HG02852 (cell line): ENCODE results near the gene S100B.
"Not testable (repeated sequence)": the region's sequence is repeated elsewhere in the genome, so short reads cannot be mapped to it uniquely, and the experiment has no call there.

Experiments used
- ATAC-seq: cut with Tn5 transposase; IDR thresholded peaks from one replicate; pipeline ENCODE4 v1.9.1; 2021; ENCODE audit warnings: mild to moderate bottlenecking, moderate library complexity; ENCODE audit not compliant: unreplicated experiment

The S100B gene

DNA sequence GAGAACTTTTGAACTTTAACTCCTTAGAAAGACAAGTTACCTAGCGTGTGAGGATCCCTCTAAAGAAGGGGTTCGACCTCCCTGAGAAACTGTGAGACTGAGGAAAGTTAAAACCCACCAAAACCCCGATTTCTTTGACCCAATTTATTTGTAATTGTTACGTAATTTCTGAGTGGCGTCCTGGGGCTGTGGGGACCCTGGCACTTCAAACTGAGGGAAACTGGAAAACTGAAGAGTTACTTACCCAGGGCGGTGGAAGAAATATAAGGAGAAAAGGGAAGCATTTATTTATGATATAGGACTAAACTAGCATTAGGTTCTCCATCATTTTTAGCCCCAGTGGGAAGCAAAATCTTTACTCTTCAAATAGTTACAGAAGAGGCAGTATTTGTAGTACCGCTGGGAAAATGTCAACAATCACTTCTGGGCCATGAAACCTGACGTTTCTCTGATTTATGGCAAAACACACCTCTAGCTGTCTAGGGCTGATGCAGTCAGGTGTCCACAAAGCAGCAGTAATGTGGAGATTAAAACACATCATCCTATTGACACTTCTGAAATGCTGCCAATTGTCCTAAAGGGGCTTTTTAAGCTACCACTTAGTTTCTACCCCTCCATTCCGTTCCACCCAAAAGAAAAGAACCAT, 430 bp downstream of the S100B start:
- ATAC-seq, result no peak

DNA sequence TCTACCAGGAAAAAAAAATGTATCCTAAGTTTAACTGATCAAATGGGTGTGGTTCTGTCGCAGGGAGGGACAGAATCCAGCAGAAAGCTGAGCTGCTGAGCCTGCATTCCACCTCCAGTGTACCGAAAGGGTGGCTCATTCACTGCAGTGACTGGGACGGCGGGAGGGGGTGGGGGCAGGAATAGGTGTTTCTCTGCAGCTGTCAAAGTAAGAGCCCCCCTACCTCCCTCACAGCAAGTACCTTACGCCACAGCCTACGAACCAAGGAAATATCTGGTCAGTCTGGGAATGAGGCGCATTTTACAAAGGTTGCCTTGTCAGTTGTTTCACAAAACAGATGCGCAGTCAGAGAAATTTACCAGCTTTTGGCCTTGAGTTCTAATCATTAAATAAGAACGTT, 1.7 kb downstream of the S100B start:
- no peak for ATAC-seq

DNA sequence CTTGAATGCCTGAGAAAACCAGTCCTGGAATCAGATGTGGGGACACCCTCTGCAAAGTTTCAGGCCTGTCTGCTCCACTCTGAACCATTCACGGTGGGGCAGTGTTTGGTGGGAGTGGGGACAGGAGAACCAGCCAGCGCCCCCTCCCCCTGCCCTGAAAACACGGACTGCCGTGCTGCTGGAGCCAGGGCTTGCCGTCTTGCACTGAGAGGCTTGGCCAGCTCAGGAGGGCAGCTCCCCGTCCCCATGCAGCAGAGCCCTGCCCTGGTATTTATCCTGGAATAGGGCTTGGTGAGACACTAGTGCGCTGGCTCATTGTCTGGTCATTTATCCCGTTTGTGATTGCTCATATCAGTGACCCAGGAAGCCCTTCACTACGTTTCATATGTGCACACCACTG, 3.9 kb downstream of the S100B start:
- ATAC-seq, result no peak

DNA sequence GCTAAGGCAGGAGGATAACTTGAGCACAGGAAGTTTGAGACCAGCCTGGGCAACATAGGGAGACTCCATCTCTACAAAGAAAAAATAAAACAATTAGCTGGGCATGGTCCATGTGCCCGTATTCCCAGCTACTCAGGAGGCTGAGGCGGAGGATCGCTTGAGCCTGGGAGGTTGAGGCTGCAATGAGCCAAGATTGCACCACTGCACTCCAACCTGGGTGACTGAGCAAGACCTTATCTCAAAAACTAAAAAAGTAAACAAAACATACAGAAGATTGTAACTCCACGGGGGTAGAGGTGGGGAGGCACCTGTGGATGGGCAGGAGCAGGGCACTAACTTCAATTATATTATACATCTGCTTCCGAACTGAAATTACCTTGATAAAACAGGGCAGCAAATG, 4.6 kb downstream of the S100B start:
- no peak for ATAC-seq

DNA sequence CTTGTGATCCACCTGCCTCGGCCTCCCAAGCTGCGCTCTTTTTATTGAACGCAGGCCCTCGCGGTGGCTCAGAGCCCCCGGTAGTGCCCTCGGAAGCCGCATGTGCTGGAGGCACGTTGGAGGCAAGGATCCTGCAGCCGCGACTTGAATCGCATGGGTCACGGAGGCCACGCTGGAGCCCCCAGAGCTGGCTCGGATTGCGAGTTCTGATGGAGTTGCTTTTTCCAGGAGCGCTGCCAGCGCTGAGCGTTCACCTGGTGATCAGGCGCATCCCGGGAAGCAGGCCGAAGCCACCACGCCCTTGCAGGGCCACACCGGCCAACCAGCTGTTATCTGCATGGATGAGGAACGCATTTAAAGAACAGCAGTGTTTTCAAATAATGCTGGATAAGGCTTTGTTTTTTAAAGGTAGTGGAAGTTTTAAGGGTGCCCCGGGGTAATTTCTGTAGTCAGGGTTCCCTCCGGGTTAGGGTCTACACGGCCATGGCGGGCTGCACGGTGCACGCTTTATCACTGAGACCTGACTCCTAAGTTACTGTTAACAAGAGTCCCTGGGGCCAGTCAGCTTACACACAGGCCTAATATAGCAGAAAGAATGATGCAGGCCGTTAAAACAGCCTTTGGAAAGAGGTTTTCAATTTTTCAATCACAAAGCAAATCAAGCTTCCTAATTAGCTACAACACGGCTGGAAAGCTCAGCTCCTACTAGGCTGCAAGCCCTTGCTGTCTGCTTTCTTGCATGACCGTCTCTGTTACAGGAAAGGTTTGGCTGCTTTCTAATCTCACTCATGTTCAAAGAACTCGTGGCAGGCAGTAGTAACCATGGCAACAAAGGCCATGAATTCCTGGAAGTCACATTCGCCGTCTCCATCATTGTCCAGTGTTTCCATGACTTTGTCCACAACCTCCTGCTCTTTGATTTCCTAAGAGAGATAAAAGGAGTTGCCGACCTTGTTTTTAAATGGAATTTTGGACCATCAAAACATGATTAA, 6.0 kb downstream of the S100B start:
- ATAC-seq, result no peak

DNA sequence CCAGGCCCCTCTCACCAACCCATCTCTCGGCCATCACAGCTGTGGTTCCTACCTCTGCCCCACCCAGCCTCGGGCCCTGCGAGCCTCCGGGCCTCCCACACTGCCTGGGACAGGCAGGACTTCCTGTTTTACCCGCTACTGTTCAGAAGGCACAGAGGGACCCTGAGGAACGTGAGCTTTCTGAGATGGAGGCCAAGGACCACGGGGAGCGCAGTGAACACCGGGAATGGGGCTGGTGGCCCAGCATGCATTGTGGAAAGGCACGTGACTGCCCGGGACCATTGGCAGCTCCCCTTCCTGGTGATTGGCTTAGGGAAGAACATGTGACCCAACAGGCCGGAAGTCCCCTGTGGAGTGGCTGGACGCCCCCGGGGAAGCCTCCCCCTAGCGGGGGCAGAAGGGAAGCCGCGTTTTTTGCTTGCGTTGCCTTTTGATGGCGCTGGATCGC, 7.0 kb downstream of the S100B start:
- no peak for ATAC-seq

DNA sequence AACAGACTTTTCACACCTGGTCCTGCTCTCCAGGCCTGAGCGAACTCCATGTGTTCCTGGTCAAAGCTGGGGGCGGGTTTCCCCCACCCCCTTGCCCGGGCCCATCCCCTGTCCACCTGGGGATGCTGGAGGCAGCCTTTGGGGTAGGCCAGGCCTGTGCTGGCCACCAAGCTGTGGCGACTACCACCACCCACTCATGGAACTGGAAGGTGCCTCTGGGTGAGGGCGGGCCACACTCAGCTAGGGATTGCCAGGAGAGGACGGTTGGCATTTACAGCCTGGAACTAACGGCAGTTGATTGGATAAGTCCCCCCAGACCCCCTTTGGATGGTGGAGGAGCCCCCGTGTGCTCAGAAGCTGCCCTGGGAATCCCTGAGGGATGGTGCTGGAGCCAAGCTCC, 7.9 kb downstream of the S100B start:
- ATAC-seq, result no peak

DNA sequence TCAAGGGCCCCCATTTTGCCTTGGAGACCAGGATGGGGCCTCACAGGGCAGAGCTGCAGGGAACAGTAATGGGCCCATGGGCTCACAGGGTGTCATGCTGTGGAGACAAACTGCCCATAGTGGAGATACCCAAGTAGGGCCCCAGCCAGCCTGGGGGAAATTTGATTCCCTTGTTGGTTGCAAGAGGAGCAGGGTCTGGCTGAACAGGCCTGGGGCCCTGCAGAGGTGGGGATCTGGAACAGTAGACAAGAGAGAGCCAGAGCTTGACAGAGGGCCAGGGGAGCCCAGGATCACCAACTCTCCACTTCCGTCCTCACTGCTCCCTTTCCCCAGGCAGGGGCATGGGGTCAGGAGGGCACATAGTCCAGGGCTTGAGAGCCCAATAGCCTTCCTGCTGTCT, 8.7 kb downstream of the S100B start:
- no peak for ATAC-seq

DNA sequence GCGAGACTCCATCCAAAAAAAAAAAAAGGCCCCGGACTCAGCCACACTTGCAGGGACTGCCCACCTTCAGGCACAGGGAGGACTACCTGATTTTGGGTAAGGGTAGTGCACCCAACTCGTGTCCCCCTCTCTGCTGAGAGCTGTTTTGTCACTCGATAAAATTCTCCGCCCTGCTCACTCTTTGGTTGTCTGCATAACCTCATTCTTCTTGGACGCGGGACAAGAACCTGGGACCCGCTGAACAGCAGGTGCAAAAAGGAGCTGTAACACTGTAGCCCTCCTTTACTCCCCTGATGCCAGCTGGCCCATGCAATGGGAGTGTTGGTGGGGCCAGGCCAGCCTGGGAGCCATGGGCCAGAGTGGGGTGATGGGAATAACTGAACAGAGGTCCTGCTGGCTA, 10.6 kb downstream of the S100B start:
- ATAC-seq, result no peak

DNA sequence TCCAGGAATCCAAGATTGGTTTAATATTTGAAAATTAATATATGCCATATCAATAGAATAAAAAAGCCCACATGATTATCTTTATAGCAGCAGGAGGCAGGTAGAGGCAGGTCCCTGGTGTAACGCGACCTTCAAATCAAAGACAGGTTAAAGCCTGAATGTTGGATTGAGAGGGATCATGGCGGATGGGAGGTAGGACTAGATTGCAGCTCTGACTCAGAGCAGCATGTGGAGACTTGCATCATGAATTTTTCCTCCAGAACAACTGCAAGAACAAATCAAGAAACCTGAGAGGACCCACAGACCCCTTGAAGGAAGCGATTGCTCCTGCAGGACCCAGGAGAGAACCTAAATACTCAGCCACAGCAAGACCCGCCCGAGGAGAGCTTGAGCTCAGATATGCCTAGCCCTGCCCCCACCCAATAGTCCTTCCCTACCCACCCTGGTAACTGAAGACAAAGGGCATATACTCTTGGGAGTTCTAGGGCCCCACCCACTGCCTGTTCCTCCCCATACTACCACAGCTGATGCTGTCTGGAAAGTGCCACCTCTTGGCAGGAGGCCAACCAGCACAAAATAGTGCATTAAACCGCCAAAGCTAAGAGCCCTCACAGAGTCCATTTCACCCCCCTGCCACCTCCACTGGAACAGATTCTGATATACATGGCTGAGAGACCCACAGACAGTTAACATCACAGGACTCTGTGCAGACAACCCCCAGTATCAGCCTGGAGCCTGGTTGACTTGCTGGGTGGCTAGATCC, 19.5 kb downstream of the S100B start:
- ATAC-seq, result no peak

DNA sequence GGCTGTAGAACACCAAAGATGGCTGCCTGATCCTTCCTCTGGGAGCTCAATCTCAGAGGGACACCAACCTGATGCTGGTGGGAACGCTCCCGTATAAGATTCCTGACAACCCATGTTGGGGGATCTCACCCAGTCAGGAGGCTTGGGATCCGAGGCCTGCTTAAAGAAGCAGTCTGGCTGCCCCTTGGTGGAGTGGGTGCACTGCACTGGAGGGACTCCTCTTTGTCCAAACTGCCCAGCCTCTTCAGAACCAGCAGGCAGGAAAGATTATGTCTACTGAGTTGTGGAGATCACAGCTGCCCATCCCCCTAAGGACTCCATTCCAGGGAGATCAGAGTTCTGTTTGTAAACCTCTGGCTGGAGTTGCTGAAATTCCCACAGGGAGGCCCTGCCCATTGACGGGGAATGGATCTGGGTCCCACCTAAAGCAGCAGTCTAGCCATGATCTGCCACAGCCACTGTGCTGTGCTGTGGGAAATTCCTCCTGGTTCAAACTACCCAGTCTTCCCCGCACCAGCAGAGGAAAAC, 23.0 kb downstream of the S100B start:
- ATAC-seq, result no peak

DNA sequence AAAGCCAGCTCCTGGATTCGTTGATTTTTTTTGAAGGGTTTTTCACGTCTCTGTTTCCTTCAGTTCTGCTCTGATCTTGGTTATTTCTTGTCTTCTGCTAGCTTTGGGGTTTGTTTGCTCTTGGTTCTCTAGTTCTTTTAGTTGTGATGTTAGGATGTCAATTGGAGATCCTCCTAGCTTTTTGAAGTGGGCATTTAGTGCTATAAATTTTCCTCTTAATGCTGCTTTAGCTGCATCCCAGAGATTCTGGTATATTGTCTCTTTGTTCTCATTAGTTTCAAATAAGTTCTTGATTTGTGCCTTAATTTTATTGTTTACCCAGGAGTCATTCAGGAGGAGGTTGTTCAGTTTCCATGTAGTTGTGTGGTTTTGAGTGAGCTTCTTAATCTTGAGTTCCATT, 25.5 kb downstream of the S100B start:
- ATAC-seq, result not testable (repeated sequence)

DNA sequence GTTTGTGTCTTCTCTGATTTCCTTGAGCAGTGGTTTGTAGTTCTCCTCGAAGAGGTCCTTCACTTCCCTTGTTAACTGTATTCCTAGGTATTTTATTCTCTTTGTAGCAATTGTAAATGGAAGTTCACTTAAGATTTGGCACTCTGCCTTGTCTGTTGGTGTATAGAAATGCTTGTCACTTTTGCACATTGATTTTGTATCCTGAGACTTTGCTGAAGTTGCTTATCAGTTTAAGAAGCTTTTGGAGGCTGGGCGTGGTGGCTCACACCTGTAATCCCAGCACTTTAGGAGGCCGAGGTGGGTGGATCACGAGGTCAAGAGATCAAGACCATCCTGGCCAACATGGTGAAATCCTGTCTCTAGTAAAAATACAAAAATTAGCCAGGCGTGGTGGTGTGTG, 27.1 kb downstream of the S100B start:
- not testable (repeated sequence) for ATAC-seq

DNA sequence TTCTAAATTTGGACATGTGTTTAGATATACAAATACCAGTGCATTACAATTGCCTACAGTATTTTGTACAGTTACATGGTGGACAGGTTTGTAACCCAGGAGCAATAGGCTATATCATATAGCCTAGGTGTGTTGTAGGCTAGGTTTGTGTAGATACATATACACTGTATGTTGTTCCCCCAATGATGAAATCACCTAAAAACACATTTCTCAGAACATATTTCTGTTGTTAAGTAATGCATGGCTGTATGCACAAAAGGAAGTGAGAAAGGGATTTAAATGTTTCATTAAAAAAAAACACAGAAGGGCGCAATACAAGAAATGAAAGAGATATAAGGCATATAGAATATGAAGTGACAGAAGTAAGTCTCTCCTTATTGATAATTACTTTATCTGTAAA, 32.0 kb downstream of the S100B start:
- ATAC-seq, result no peak

DNA sequence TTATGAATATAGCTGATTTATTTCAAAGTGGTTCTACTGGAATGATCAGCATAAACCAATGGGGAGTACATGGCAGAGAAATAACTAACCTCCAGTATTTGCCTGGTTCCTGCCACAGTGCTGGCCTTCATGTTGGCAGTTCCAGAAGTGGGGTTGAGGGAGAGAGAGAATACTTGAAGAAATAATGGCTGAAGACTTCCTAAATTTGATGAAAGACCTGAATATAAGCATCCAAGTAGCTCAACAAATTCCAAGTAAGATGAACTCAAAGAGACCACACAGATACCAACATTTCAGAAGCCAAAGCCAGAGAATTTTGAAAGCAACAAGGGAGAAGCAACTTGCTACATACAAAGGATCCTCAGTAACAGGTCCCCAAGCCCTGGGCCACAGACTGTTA, 34.3 kb downstream of the S100B start:
- no peak for ATAC-seq

DNA sequence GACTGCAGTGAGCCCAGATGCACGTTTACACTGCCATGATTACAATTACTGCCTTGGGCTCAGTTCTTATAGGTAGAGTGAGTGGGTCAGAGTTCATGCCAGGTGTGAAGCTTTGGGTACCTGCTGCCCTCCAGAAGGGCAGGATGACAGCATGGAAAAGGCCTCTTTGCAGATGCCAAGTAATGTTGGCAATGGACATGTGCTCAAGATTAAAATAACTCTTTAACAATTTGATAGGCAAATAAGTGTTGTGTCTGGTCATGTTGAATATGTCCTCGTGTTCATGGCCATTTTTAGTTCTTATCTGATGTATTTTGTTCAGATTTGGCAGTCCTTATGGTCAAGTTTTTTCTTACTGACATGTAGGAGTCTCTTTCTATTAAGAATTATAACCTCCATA, 34.8 kb downstream of the S100B start:
- no peak for ATAC-seq

DNA sequence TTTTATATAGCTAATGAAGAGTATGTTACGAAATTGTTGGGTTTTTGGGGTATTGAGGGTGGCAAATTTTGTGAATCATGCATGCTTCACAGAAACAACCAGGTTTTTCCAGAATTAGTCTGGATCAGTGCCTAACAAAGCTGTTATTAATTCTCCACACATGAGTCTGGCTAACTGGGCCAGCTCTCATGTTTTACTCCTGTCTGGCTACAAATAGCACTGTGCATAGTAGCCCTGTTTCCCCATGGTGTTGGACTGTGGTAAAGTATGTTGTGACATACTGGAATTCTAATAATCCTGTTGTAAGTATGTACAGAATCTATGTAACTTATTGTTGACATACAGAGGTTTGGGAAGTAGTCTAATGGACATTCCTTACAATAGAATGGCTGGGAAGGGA, 35.8 kb downstream of the S100B start:
- ATAC-seq, result no peak

DNA sequence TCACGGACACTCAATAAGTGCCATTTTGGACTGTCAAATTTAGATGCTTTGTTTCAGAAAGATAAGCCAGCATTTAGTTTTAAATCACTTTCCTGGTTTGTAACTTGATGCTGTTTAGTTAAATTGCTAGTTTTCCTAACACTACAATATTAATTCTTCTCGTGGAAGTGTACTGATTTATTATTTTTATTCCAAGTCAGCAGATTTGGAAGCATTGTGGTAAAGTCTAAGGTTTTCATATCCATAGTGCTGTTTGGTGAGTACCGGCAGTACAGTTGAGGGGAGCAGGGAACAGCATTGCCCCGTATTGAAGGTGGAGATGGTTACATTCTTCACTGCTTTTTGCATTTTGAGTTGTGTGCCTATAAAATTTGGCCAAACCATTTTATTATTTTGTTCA, 36.3 kb downstream of the S100B start:
- no peak for ATAC-seq

DNA sequence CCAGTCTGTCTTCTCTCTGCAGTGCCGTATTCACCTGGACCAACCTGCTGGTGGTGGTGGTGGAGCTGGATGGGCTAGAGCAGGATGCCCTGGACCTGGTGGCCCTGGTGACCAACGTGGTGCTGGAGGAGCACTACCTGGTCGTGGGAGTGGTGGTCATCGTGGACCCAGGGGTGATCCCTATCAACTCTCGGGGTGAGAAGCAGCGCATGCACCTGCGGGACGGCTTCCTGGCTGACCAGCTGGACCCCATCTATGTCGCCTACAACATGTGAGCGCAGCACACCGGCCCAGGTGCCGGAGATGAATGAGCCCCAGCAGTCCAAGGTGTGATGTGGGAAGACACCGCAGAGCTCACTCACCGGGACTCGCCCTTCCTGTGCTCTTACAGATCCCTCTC, 37.5 kb downstream of the S100B start:
- ATAC-seq, result no peak

DNA sequence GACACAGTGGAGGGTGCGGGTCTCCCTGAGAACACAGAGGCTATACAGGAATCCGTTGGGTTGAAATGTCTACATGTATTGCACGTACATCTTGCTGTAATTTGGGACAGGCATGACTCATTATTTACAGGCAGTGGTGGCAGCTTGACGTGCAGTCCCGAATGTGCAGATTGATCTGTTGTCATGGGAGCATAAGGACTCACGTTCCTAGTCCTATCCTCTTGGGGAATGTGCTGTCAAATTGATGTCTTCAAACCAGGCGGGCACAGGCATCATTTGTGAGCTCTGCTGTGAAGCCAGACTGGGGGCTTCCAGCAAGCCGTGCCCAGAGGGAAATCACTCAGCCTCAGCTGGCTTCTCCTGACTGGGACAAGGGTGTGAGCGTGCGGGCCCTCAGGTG, 40.5 kb downstream of the S100B start:
- ATAC-seq, result no peak

DNA sequence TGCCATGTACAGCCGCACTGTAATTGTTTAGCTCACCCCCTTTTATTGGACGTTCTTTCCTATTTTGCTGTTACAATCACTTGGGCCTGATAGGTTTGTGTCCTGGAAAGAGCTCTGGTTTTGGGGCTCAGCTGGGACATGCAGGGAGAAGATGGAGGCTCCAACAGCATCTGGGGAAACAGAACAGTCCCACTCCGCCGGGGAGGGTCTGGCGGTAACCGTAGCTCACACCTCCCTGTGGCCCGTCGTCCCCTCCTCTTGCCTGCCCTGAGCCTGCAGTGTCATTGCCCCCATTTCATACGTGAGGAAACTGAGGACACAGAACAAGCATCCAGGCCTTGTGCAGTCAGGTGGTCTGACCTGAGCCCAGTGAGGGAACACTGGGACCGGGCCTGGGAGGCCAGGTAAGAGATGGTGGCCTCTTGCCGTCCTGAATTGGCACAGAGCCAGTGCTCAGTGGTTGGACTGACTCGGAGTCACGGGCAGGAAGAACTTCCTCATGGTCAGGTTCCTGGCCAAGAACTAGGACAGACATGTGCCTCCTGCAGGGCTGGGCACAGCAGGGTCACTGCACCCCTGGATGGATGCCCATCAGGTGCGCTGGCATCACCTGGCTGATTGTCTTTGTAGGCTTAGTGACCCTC, 41.8 kb downstream of the S100B start:
- no peak for ATAC-seq
